ENCODE data around the gene PATZ1.

DNA sequence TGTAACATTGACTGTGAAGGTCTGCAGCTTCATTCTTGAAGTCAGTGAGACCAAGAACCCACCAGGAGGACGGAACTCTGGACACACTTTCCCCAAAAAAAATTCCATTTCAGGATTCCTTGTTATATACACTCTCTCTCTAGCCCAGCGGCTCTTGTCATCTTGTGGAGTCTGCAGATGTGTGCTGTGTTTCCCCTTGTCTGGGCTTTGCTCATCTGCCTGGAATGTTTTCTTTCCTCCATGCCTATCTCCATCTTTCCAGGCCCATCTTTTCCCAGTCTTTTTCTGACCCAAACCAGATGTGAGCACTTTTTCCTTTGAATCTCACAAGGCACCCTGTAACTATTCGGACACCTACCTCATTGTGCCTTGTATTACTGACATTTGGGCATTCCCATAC, 48.2 kb upstream of the PATZ1 start:
- TF ChIP-seq BACH2 (CRISPR knock-in tag; IDR thresholded peaks at IDR 0.05; ENCODE audit: borderline replicate concordance) = no peak
- TF ChIP-seq, protein P1, sequence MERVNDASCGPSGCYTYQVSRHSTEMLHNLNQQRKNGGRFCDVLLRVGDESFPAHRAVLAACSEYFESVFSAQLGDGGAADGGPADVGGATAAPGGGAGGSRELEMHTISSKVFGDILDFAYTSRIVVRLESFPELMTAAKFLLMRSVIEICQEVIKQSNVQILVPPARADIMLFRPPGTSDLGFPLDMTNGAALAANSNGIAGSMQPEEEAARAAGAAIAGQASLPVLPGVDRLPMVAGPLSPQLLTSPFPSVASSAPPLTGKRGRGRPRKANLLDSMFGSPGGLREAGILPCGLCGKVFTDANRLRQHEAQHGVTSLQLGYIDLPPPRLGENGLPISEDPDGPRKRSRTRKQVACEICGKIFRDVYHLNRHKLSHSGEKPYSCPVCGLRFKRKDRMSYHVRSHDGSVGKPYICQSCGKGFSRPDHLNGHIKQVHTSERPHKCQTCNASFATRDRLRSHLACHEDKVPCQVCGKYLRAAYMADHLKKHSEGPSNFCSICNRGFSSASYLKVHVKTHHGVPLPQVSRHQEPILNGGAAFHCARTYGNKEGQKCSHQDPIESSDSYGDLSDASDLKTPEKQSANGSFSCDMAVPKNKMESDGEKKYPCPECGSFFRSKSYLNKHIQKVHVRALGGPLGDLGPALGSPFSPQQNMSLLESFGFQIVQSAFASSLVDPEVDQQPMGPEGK (CRISPR knock-in tag; IDR thresholded peaks at IDR 0.05; ENCODE audit: borderline replicate concordance) = no peak
